K562 (cell line): ENCODE data around the gene MINK1. TPM values are rescaled to one million over a fixed set of nuclear protein-coding genes. Genes with fewer than 3 reads are reported as not detected.

Experiments
- ATAC-seq: fragments of 200-7000 bp; cut with Tn5 transposase; 3 replicates; pipeline ENCODE4 v1.9.1; 2020; ENCODE audit warnings: moderate library complexity
- BruUV-seq: library from RNA; stranded (reverse); fragments of 400-500 nt; replicated peaks from 2 replicates; lab custom pipeline; 2021; lab: Mats Ljungman, UMichigan
- CTCF ChIA-PET: fragments of 300-600 bp; formaldehyde crosslinking; extraction: SDS; loops from one replicate; lab custom pipeline; 2021; ENCODE audit warnings: low intra/inter-chr PET ratio; lab: Yijun Ruan, JAX
- POLR2A ChIA-PET: fragments of 300-600, 350-650 bp; sonication (Branson Sonifier 250); formaldehyde crosslinking; extraction: SDS; loops from one replicate; lab custom pipeline; 2021; ENCODE audit warnings: antibody characterized with exemption, inconsistent platforms; lab: Yijun Ruan, JAX
- DNase-seq, 4 experiments: peaks; one replicate each; pipeline versions ENCODE4 v3.0.0 to v3.0.0-alpha.2; 2011 to 2018; ENCODE audit warnings: low spot score in 3 of 4, mixed read lengths in 3 of 4; ENCODE audit errors: extremely low read depth in 1 of 4
- FAIRE-seq: peaks from 2 replicates; lab custom pipeline; 2011; peaks lifted over from hg19 to GRCh38; lab: Jason Lieb, UNC
- H2AFZ ChIP-seq: 2 replicates; pipeline ENCODE4 v1.6.0; 2011; ENCODE audit warnings: low read depth, low read length, control low read depth, inconsistent platforms
- H3K27ac ChIP-seq: fragments of 200-600 bp; 3 replicates; pipeline ENCODE4 v1.8.0; 2011; ENCODE audit warnings: low read depth, mild to moderate bottlenecking, control low read depth, inconsistent platforms, low read length, moderate library complexity, mixed read lengths; ENCODE audit errors: extremely low read depth
- H3K27me3 ChIP-seq, 2 experiments: fragments of 300-600 bp in 1 of 2; 2 replicates in 1 of 2; 3 replicates in 1 of 2; pipeline versions ENCODE4 v1.6.0 to v1.8.0; 2011; ENCODE audit warnings: inconsistent platforms in 2 of 2, low read length in 2 of 2, mild to moderate bottlenecking in 1 of 2, mixed read lengths in 1 of 2, moderate library complexity in 1 of 2; ENCODE audit not compliant: control insufficient read depth in 2 of 2, insufficient read depth in 2 of 2
- H3K36me3 ChIP-seq: fragments of 300-600 bp; 3 replicates; pipeline ENCODE4 v1.8.0; 2011; ENCODE audit warnings: mild to moderate bottlenecking, low read length, inconsistent platforms; ENCODE audit not compliant: control insufficient read depth, insufficient read depth
- H3K4me1 ChIP-seq, 2 experiments: fragments of 200-600 bp in 1 of 2; replicated peaks in 1 of 2; 2 replicates in 1 of 2; 3 replicates in 1 of 2; pipeline versions ENCODE4 v1.5.1 to v1.8.0; 2011; ENCODE audit warnings: inconsistent platforms in 2 of 2, low read length in 2 of 2, mild to moderate bottlenecking in 1 of 2, mixed read lengths in 1 of 2, moderate library complexity in 1 of 2; ENCODE audit not compliant: control insufficient read depth in 2 of 2, insufficient read depth in 2 of 2
- H3K4me2 ChIP-seq: 2 replicates; pipeline ENCODE4 v1.6.1; 2011; ENCODE audit warnings: low read length, control low read depth, inconsistent platforms, mixed read lengths; ENCODE audit not compliant: insufficient read depth
- H3K4me3 ChIP-seq: fragments of 200-600 bp; sonication (generic), shearing (Covaris generic); 2 replicates; pipeline ENCODE4 v1.5.1; 2016; ENCODE audit warnings: control low read depth, inconsistent platforms
- H3K79me2 ChIP-seq: fragments of 200-600 bp; 3 replicates; pipeline ENCODE4 v1.8.0; 2011; ENCODE audit warnings: low read length, inconsistent platforms; ENCODE audit not compliant: control insufficient read depth, insufficient read depth
- H3K9ac ChIP-seq, 2 experiments: 2 replicates each; pipeline versions ENCODE4 v1.6.0 to v1.6.1; 2011; ENCODE audit warnings: low read depth in 2 of 2, low read length in 2 of 2, control low read depth in 1 of 2, inconsistent platforms in 1 of 2, mild to moderate bottlenecking in 1 of 2, mixed read lengths in 1 of 2; ENCODE audit not compliant: insufficient read depth in 1 of 2
- H3K9me1 ChIP-seq: one replicate; pipeline ENCODE4 v1.6.0; 2011; ENCODE audit warnings: inconsistent platforms, mild to moderate bottlenecking, low read length, moderate library complexity; ENCODE audit not compliant: control insufficient read depth, insufficient read depth
- H3K9me3 ChIP-seq: replicated peaks from 2 replicates; pipeline ENCODE4 v1.5.1; 2011; ENCODE audit warnings: low read depth, low read length, inconsistent platforms; ENCODE audit not compliant: control insufficient read depth, insufficient read depth
- H4K20me1 ChIP-seq: replicated peaks from 2 replicates; pipeline ENCODE4 v1.6.1; 2011; ENCODE audit warnings: low read length, inconsistent platforms, mixed read lengths; ENCODE audit not compliant: control insufficient read depth, insufficient read depth
- JUN ChIP-seq, 2 experiments: sonication (generic) in 1 of 2; formaldehyde crosslinking in 1 of 2; IDR thresholded peaks; 2 replicates each; pipeline versions ENCODE4 v1.6.1 to v1.8.0; 2012 to 2022; ENCODE audit warnings: borderline replicate concordance in 2 of 2, mild to moderate bottlenecking in 2 of 2, improper control_type of control experiment in 1 of 2, low read depth in 1 of 2, low read length in 1 of 2, missing genetic modification reagents in 1 of 2
- SAFB2 ChIP-seq: fragments of 200-400 bp; formaldehyde crosslinking; IDR thresholded peaks from 2 replicates; pipeline ENCODE4 v1.6.1; 2018; ENCODE audit warnings: borderline replicate concordance, low read length, low read depth, moderate library complexity; ENCODE audit not compliant: severe bottlenecking
- SMC3 ChIP-seq: conservative IDR thresholded peaks from 2 replicates; pipeline ENCODE4 v1.6.1; 2011; ENCODE audit warnings: low read depth, low read length, improper control_type of control experiment; ENCODE audit not compliant: insufficient read depth
- ZNF507 ChIP-seq: conservative IDR thresholded peaks from 2 replicates; pipeline ENCODE4 v1.6.1; 2017; ENCODE audit warnings: missing genetic modification characterization, missing compliant biosample characterization
- WGBS: fragments of 100-300 bp; shearing (Covaris generic); methylation state at CpG from one replicate; pipeline ENCODE4 v1.1.6; 2016; ENCODE audit warnings: low coverage, mixed read lengths; ENCODE audit not compliant: insufficient coverage; ENCODE audit errors: missing lambda C conversion rate; 5-methylcytosine and 5-hydroxymethylcytosine counted together
- in situ Hi-C: fragments of 300-500 bp; cut with MboI; formaldehyde crosslinking; loops from 4 replicates; pipeline ENCODE4 v1.15.0; 2018; ENCODE audit warnings: inconsistent platforms, mixed read lengths
- intact Hi-C: fragments of 100-400 bp; cut with micrococcal nuclease; formaldehyde crosslinking; loops from 2 replicates; pipeline ENCODE4 v1.14.2; 2022
- polyA plus RNA-seq, 8 experiments: library from polyadenylated mRNA; depleted of rRNA in 4 of 8; stranded (reverse) in 5 of 8; unstranded in 3 of 8; fragments of >200 nt; fragmentation: Nextera tagmentation in 2 of 8; fragmentation: Illumina TruSeq in 1 of 8; extraction: Ambion mirVana in 2 of 8; extraction: Trizol in 1 of 8; gene quantifications; 2 replicates each; pipeline versions ENCODE4 v1.2.1 to v1.2.3, GENCODE V29; 2011 to 2014; ENCODE audit warnings: inconsistent platforms in 1 of 8, missing spikeins in 1 of 8
- total RNA-seq, 7 experiments: library from RNA; depleted of rRNA in 6 of 7; stranded (reverse); fragments of >200 nt in 6 of 7; fragmentation: Illumina TruSeq in 2 of 7; extraction: Trizol in 2 of 7; gene quantifications; 2 replicates each; pipeline versions ENCODE4 v1.2.1 to v1.2.3, GENCODE V29; 2011 to 2021; ENCODE audit warnings: low replicate concordance in 1 of 7

Gene MINK1
- total and polyA plus RNA-seq, 9 of the 15 experiments (the other 6 are each of a cell fraction or from before 2014, with no cell fraction given), result 0.11 to 54.2 (median 14.9) TPM

DNA sequence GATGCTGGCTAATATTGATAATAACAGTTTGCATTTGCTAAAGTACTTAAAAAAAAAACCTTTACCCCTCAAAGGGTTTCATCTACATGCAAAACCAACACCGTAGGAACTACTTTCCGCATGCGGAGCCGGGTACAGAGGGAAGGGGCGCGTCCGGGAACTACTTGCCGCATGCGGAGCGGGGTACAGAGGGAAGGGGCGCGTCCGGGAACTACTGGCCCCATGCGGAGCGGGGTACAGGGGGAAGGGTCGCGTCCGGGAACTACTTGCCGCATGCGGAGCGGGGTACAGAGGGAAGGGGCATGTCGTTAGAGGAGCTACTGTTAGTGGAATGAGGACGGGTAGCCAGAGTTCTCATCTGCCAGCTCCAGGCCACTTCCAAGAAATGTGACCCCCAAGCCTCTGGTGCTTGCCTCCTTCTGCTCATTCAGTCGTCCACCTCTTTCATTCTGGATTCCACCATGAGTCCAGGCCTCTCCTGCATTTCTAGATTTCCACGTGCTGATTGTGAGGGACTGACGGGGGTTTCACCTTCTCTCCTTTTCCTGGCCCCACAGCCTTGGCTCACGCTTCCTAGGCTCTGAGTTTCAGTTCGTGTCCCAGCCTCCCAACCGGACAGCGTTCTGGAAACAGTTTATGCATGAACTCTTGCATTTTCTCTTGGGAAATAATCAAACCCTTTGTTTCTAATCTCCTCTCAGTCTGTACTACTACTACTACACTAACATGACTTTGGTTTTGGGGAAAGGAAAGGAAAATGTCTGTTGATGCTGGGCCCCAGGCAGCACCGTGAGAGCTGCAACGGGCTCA is 26.9 kb downstream of the MINK1 start:
- TF ChIP-seq ZNF507 (tag) (no peak), SAFB2 (no peak), JUN (IDR thresholded peaks at IDR 0.05; ENCODE audit: borderline replicate concordance, low read depth, low read length) (no peak), JUN (CRISPR knock-in tag; IDR thresholded peaks at IDR 0.05; ENCODE audit: borderline replicate concordance) (no peak), SMC3 (no peak)
- intact Hi-C loops (no loop called here), in situ Hi-C loops (no loop called here)
- Histone ChIP-seq H3K9me3 (no peaks in the 10 kb centered on the region), H4K20me1 (no peaks in the 10 kb centered on the region; the same call in none of the 2 replicates), H3K4me1 (peaks cover 8 to 10% of the 10 kb centered on the region in 2 experiments; a peak in 4 of 5 replicates), H3K4me3 (no peak overlapping the region), H3K4me2 (no peak overlapping the region), H3K27me3 (no peaks in the 10 kb centered on the region), H3K9me1 (no peaks in the 10 kb centered on the region), H2AFZ (no peak overlapping the region), H3K27ac (no peak overlapping the region), H3K79me2 (peaks cover 22% of the 10 kb centered on the region; the same call in 2 of the 3 replicates), H3K9ac (no peak overlapping the region), H3K36me3 (peaks cover 26% of the 10 kb centered on the region; the same call in 2 of the 3 replicates)
- no peak for ATAC-seq
- BruUV-seq, result no TSS peak
- ChIA-PET POLR2A (interaction anchor here (0.9 kb wide), 1 partner anchor 10 kb away, joined by 3 read pairs; no protein-coding TSS in a partner anchor), CTCF (no interaction called here)
- no peak for FAIRE-seq
- WGBS, result 93% methylated on average over 19 of the region's 32 CpGs
- no peak for DNase-seq
